IPS DF 6.9 (cell line): ENCODE measurements around the gene CPLX1.

Source experiments
- DNase-seq: peaks from one replicate; pipeline ENCODE4 v3.0.0-alpha.2; 2013; ENCODE audit warnings: low read depth, low spot score
- H3K27ac ChIP-seq: one replicate; pipeline ENCODE4 v1.5.1; 2013; ENCODE audit warnings: low read length, control low read depth
- H3K27me3 ChIP-seq: 2 replicates; pipeline ENCODE4 v1.6.1; 2013; ENCODE audit warnings: mild to moderate bottlenecking, low read length; ENCODE audit not compliant: control insufficient read depth, insufficient read depth
- H3K36me3 ChIP-seq: 2 replicates; pipeline ENCODE4 v1.6.1; 2013; ENCODE audit warnings: low read length; ENCODE audit not compliant: control insufficient read depth, insufficient read depth
- H3K4me1 ChIP-seq: 2 replicates; pipeline ENCODE4 v1.6.1; 2013; ENCODE audit warnings: low read length; ENCODE audit not compliant: control insufficient read depth, insufficient read depth
- H3K4me3 ChIP-seq: 2 replicates; pipeline ENCODE4 v1.5.1; 2013; ENCODE audit warnings: mild to moderate bottlenecking, low read length
- H3K9me3 ChIP-seq: 2 replicates; pipeline ENCODE4 v1.6.1; 2013; ENCODE audit warnings: low read length, inconsistent platforms; ENCODE audit not compliant: control insufficient read depth, insufficient read depth
- WGBS: extraction: QIAGEN DNeasy Blood & Tissue Kit; methylation state at CpG from one replicate; pipeline ENCODE4 v1.1.7; 2013; ENCODE audit warnings: mixed read lengths, missing lambda C conversion rate; ENCODE audit not compliant: insufficient read length, insufficient coverage; 5-methylcytosine and 5-hydroxymethylcytosine counted together

Gene CPLX1

DNA sequence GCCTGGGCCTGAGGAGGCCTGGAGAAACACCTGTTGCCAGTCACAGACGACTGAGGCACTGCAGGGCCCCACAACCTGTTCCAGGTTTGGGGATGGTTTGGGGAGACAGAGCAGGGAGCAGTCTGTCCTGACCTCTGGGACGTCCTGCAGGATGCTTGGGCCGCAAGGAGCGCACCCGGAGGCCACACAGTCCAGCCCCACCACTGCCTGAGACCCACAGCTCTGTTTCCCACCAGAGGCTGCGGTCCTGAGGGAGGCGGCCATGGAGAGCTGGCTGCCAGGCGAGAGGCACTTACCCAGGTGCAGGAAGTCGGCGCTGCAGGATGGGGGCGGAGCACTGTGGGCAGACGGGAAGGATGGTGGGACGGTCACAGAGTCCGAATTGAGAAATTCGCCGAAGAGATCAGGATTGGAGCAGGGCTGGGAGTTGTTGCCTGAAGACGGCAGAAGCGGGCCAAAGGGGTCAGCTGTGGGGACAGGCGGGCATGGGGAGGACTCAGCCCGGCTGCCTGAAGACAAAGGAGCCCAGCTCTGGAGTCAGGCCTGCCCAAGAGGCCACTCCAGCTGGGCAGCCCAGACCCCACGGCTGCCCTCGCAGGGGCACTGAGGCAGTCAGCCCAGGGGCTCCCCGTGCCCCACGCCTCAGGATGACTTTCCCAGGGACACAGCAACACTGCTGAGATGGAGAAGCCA, 40.3 kb upstream of the CPLX1 start:
- Histone ChIP-seq H3K36me3 (peaks cover 34% of the 10 kb centered on the region), H3K27ac (no peak overlapping the region), H3K4me1 (no peaks in the 10 kb centered on the region), H3K4me3 (no peak overlapping the region), H3K27me3 (no peaks in the 10 kb centered on the region), H3K9me3 (no peaks in the 10 kb centered on the region)
- DNase-seq, result no peak
- WGBS, result no CpG with 5 or more reads among the region's 24 CpGs

GRCh38 chr4:865572-865971, 39.6 kb upstream of the CPLX1 start:
- H3K9me3 ChIP-seq, result no peaks in the 10 kb centered on the region
- no peak overlapping the region for H3K4me3 ChIP-seq
- H3K27me3 ChIP-seq, result no peaks in the 10 kb centered on the region
- H3K36me3 ChIP-seq, result peaks cover 38% of the 10 kb centered on the region
- H3K27ac ChIP-seq, result no peak overlapping the region
- no peak for DNase-seq
- no CpG with 5 or more reads among the region's 18 CpGs for WGBS
- no peaks in the 10 kb centered on the region for H3K4me1 ChIP-seq

DNA sequence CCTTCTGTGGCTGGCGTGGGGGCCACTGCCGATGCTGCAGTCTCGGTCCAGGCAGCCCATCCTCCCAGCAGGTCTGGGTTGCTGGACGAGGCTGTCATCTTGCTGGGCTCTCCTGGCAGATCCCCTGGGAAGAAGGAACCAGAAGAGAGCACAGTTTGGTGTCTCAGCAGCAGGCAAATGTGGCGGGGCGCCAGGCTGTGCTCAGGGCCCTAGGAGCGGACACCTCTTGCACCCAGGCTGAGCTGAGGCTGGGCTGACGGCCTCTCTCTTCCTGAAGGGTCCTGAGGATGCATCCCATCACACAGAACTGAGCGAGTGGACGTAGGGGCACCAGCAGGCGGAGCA, 39.2 kb upstream of the CPLX1 start:
- Histone ChIP-seq H3K27me3 (no peaks in the 10 kb centered on the region), H3K36me3 (peaks cover 39% of the 10 kb centered on the region), H3K4me1 (no peaks in the 10 kb centered on the region), H3K27ac (no peak overlapping the region), H3K4me3 (no peak overlapping the region), H3K9me3 (no peaks in the 10 kb centered on the region)
- no peak for DNase-seq
- no CpG with 5 or more reads among the region's 11 CpGs for WGBS

DNA sequence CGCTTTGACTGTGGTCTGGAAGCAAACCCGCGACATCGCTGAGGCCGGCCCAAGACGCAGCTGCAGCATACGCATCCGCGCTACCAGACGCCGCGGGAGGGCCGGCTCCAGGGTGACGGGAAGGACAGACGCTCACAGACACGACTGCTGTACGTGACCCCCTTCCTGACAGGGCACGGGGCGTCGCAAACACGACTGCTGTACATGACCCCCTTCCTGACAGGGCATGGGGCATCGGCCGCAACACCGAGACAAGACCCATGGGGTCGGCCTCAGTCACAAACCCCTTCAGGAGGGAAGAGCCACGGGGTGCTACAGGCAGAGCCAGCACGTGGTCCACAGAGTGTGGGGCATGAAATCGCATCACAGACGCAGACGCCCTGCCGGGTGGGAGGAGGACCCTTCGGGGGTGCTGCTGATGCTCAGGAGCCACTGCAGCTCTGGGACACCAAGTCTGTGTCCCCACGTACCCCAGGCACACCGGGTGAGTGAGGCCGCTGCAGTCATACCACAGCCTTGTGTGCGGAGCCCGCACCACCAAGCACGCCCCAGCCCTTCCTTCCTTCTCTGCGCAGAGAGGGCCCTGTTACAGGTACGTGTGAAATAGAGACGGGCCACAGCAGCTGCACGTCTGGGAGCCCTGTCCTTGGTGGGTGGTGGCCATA, 38.7 kb upstream of the CPLX1 start:
- no peaks in the 10 kb centered on the region for H3K27me3 ChIP-seq
- H3K4me1 ChIP-seq, result no peaks in the 10 kb centered on the region; the same call in 1 of the 2 replicates
- WGBS, result no CpG with 5 or more reads among the region's 42 CpGs
- DNase-seq, result no peak
- H3K4me3 ChIP-seq, result no peak overlapping the region
- H3K36me3 ChIP-seq, result peaks cover 40% of the 10 kb centered on the region
- H3K27ac ChIP-seq, result no peak overlapping the region
- H3K9me3 ChIP-seq, result no peaks in the 10 kb centered on the region

DNA sequence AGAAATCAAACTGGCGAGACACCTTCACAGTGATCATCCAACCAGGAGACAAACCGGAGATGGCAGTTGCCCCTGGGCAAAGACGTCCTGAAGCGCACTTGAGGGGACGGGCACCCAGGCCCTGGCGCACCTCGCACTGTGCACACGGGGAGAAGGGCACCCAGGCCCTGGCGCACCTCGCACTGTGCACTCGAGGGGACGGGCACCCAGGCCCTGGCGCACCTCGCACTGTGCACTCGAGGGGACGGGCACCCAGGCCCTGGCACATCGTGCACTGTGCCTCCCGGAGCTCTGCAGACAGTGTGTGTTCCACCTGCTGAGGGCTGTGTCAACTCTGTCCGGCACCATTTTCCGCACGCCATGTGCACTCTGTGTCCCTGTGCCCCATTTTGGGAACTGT, 34.6 kb upstream of the CPLX1 start:
- Histone ChIP-seq H3K36me3 (peaks cover 38% of the 10 kb centered on the region), H3K9me3 (no peaks in the 10 kb centered on the region), H3K27ac (no peak overlapping the region), H3K4me3 (no peak overlapping the region), H3K27me3 (no peaks in the 10 kb centered on the region), H3K4me1 (no peaks in the 10 kb centered on the region; the same call in 1 of the 2 replicates)
- no peak for DNase-seq
- no CpG with 5 or more reads among the region's 21 CpGs for WGBS

GRCh38 chr4:859496-859895, 33.6 kb upstream of the CPLX1 start:
- H3K36me3 ChIP-seq, result peaks cover 28% of the 10 kb centered on the region
- WGBS, result no CpG with 5 or more reads among the region's 13 CpGs
- H3K4me1 ChIP-seq, result no peaks in the 10 kb centered on the region; the same call in 1 of the 2 replicates

DNA sequence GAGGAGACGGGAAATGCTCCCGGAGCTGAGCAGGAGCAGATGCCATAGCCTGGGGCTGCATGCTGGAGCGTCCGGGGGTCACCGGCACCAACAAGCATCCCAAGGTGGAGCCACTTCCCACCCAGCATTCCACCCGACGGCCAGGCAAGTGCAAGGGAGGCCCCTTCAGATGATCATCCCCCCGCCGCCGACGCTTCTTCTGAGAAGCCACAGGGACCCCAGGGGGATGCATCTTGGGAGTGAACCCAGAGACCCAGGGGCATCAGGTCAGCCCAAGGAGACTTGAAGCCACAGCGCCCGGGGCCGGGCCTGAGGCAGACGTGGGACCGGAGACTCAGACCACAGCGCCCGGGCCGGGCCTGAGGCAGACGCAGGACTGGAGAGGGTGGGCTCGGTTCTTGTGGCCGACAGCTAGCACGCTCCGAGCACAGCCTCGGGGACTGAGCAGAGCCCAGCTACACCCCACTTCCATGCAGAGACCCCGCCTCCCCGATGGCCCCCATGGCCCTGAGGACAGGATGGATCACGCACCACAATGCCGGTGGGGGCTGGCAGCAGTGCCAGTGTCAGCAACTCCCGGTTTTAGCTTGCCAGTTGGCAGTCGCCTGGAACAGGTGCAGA, 33.0 kb upstream of the CPLX1 start:
- Histone ChIP-seq H3K9me3 (no peaks in the 10 kb centered on the region), H3K36me3 (peaks cover 25% of the 10 kb centered on the region), H3K27me3 (no peaks in the 10 kb centered on the region), H3K4me3 (no peak overlapping the region), H3K27ac (no peak overlapping the region), H3K4me1 (no peaks in the 10 kb centered on the region; the same call in 1 of the 2 replicates)
- DNase-seq, result no peak
- WGBS, result no CpG with 5 or more reads among the region's 31 CpGs

More at GRCh38 chr4:859496-859895, 33.6 kb upstream of the CPLX1 start:
- Histone ChIP-seq H3K9me3 (no peaks in the 10 kb centered on the region), H3K4me3 (no peak overlapping the region), H3K27ac (no peak overlapping the region), H3K27me3 (no peaks in the 10 kb centered on the region)
- DNase-seq, result no peak

DNA sequence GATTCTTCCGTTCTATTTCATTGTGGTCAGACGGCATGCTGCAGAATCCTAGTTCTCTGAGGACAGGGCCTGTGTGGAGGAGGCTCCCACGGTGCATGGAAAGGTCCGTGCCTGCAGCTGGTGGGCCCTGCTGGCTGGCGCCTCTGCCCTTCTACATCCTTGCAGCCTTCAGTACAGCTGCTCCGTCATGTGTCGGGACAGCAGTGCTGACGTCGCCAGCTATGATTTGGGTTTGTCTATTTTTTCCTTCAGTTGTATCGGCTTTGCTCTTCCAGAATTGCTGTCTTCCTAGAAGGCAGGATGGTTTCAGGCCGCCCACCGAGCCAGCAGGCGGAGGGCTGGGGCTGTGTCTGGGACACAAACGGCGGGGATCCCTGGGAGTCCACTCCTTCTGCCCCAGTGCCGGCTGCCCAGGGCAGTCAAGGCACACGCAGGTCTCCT, 32.1 kb upstream of the CPLX1 start:
- WGBS, result no CpG with 5 or more reads among the region's 17 CpGs

DNA sequence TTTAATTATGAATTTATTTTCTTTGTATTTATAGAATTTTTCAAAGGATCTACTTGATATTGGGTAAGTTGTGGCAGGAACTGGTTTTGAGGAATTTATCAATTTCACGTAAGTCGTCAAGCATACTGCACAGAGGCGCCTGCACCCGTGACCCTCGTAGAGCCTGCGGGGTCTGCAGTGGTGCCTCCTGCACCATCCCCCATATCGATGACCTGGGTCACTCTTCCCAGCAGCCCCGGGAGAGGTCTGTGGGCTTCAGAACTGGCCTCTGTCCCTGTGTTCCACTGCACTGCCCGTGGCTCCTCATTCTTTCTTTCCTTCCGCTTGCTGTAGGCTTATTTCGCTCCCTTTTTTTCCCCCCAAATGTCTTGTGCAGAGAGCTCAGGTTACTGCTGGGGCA, 31.5 kb upstream of the CPLX1 start:
- peaks cover 20% of the 10 kb centered on the region for H3K36me3 ChIP-seq
- no peaks in the 10 kb centered on the region for H3K27me3 ChIP-seq
- H3K4me3 ChIP-seq, result no peak overlapping the region
- H3K4me1 ChIP-seq, result no peaks in the 10 kb centered on the region; the same call in 1 of the 2 replicates
- no peak for DNase-seq
- no CpG with 5 or more reads among the region's 11 CpGs for WGBS
- no peak overlapping the region for H3K27ac ChIP-seq
- H3K9me3 ChIP-seq, result no peaks in the 10 kb centered on the region

More for the DNA sequence above, 32.1 kb upstream of the CPLX1 start:
- H3K4me1 ChIP-seq, result no peaks in the 10 kb centered on the region; the same call in 1 of the 2 replicates
- no peak overlapping the region for H3K27ac ChIP-seq
- no peak for DNase-seq
- H3K27me3 ChIP-seq, result no peaks in the 10 kb centered on the region
- no peak overlapping the region for H3K4me3 ChIP-seq
- no peaks in the 10 kb centered on the region for H3K9me3 ChIP-seq
- peaks cover 22% of the 10 kb centered on the region for H3K36me3 ChIP-seq

DNA sequence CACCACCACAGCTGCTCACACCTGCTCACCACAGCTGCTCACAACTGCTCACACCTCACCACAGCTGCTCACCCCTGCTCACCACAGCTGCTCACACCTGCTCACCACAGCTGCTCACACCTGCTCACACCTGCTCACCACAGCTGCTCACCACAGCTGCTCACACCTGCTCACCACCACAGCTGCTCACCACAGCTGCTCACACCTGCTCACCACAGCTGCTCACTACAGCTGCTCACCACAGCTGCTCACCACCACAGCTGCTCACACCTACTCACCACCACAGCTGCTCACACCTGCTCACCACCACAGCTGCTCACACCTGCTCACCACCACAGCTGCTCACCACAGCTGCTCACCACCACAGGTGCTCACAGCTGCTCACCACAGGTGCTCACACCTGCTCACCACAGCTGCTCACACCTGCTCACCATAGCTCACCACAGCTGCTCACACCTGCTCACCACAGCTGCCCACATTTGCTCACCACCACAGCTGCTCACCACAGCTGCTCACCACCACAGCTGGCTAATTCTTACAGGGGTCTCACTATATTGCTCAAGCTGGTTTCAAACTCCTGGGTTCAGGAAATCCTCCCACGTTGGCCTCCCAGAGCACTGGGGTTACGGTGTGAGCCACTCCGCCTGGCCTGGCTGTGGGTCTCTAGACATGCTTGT, 30.4 kb upstream of the CPLX1 start:
- no peak overlapping the region for H3K4me3 ChIP-seq
- WGBS, result no CpG with 5 or more reads among the region's 3 CpGs
- H3K9me3 ChIP-seq, result no peaks in the 10 kb centered on the region
- H3K36me3 ChIP-seq, result peaks cover 20% of the 10 kb centered on the region
- no peaks in the 10 kb centered on the region for H3K27me3 ChIP-seq
- no peak for DNase-seq
- no peak overlapping the region for H3K27ac ChIP-seq
- H3K4me1 ChIP-seq, result no peaks in the 10 kb centered on the region; the same call in 1 of the 2 replicates
